Measurements from ENCODE around the gene RNPS1. TPM values are rescaled to one million over a fixed set of nuclear protein-coding genes. Genes with fewer than 3 reads are reported as not detected.

RNPS1 gene
- total and polyA plus RNA-seq, 2 of the 4 experiments (the other 2 are of a cell fraction) = 57.5 to 192 TPM

DNA sequence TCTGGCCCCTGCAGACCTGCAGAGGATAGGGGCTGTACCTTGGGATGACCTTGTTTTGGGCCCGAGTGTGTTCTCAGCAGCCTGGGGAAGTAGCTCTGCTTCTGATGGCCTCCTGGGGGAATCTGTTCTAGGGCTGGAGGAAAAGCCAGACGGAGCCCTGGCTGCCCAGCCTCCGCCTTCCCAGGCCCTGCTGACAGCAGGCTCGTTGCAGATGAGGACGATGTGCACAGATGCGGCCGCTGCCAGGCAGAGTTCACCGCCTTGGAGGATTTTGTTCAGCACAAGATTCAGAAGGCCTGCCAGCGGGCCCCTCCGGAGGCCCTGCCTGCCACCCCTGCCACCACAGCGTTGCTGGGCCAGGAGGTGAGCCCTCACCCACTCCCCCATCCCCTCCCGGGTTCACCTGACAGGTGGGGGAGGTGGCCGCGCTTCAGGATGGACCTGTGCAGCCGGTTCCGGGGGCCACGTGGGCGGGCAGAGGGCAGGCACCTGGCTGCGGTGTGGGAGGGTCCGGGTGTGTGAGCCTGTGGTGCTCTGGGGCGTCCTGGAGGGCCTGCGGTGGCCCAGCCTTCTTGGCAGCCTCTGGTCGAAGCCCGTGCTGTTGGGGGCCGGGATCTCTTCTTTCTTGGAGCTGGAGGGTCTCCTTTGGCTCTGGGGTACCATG, 39.6 kb downstream of the RNPS1 start:
- H3K4ac ChIP-seq (ENCODE audit: low read depth, low read length) = no peak overlapping the region
- no peaks in the 10 kb centered on the region for H3K27me3 ChIP-seq (ENCODE audit: control insufficient read depth, insufficient read depth, low read length)
- ATAC-seq (ENCODE audit: low read depth) = no peak
- peaks cover 42% of the 10 kb centered on the region for H3K36me3 ChIP-seq (ENCODE audit: control insufficient read depth, insufficient read depth, low read length)
- no peak overlapping the region for H3K18ac ChIP-seq (ENCODE audit: low read depth, low read length)
- H3K56ac ChIP-seq (ENCODE audit: extremely low read depth, insufficient read depth, low read length) = no peak overlapping the region
- CTCF ChIA-PET = no interaction called here
- H4K20me1 ChIP-seq (ENCODE audit: insufficient read depth, low read length) = peaks cover 24% of the 10 kb centered on the region
- no peak overlapping the region for H2AFZ ChIP-seq (replicated peaks; ENCODE audit: low read length, poor library complexity)
- no peak overlapping the region for H2BK15ac ChIP-seq (ENCODE audit: low read depth, low read length)
- peaks cover 12% of the 10 kb centered on the region for H3K4me1 ChIP-seq (ENCODE audit: control insufficient read depth, insufficient read depth, low read length)
- POLR2A ChIA-PET (ENCODE audit: unreplicated experiment) = no interaction called here
- no peak overlapping the region for H3K23ac ChIP-seq (ENCODE audit: low read depth, low read length)
- no peak overlapping the region for H4K91ac ChIP-seq (ENCODE audit: insufficient read depth, low read depth, low read length)
- DNase-seq = no peak
- no peak overlapping the region for H3K4me2 ChIP-seq (ENCODE audit: low read depth, low read length)
- no peak overlapping the region for H3K9ac ChIP-seq (ENCODE audit: low read depth, low read length)
- intact Hi-C loops (cut with micrococcal nuclease) = no loop called here
- no peak overlapping the region for H2BK120ac ChIP-seq (ENCODE audit: low read depth, low read length)
- no peak overlapping the region for H3K4me3 ChIP-seq (ENCODE audit: insufficient read depth, low read depth, low read length)
- H3K14ac ChIP-seq (replicated peaks; ENCODE audit: low read depth, low read length) = no peak overlapping the region
- peaks cover 2 to 45% of the 10 kb centered on the region in 2 experiments; a peak in 3 of 4 replicates for H3K79me1 ChIP-seq (ENCODE audit: low read depth in 1 of 2, low read length in 2 of 2)
- H3K9me3 ChIP-seq (ENCODE audit: control insufficient read depth, insufficient read depth, low read length) = no peaks in the 10 kb centered on the region
- H2AK9ac ChIP-seq (replicated peaks; ENCODE audit: low read depth, low read length, poor library complexity) = no peak overlapping the region
- H2AK5ac ChIP-seq (ENCODE audit: low read depth, low read length) = no peak overlapping the region
- no peak overlapping the region for H2BK20ac ChIP-seq (ENCODE audit: low read depth, low read length)
- no peak overlapping the region for H4K8ac ChIP-seq (ENCODE audit: low read depth in 2 of 2, low read length in 2 of 2)
- no peak for TF ChIP-seq MAFK (IDR thresholded peaks at IDR 0.05; ENCODE audit: low read depth, low read length)
- TF ChIP-seq CEBPB (IDR thresholded peaks at IDR 0.05; ENCODE audit: low read depth, low read length) = no peak
- no peak for TF ChIP-seq MXI1 (IDR thresholded peaks at IDR 0.05; ENCODE audit: borderline replicate concordance, low read depth, low read length)
- TF ChIP-seq FOS (IDR thresholded peaks at IDR 0.05; ENCODE audit: low read depth, low read length) = no peak
- no peak for TF ChIP-seq MAZ (IDR thresholded peaks at IDR 0.05; ENCODE audit: borderline replicate concordance, low read depth, low read length)
- no peak for TF ChIP-seq NFE2L2 (IDR thresholded peaks at IDR 0.05; ENCODE audit: low read depth, low read length)
- TF ChIP-seq RAD21 (IDR thresholded peaks at IDR 0.05; ENCODE audit: low read length) = no peak
- TF ChIP-seq, protein P1, sequence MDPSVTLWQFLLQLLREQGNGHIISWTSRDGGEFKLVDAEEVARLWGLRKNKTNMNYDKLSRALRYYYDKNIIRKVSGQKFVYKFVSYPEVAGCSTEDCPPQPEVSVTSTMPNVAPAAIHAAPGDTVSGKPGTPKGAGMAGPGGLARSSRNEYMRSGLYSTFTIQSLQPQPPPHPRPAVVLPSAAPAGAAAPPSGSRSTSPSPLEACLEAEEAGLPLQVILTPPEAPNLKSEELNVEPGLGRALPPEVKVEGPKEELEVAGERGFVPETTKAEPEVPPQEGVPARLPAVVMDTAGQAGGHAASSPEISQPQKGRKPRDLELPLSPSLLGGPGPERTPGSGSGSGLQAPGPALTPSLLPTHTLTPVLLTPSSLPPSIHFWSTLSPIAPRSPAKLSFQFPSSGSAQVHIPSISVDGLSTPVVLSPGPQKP (IDR thresholded peaks at IDR 0.05; ENCODE audit: borderline replicate concordance, low read depth, low read length) = no peak
- TF ChIP-seq CHD1 (IDR thresholded peaks at IDR 0.05; ENCODE audit: low read depth, low read length) = no peak
- TF ChIP-seq BHLHE40 (IDR thresholded peaks at IDR 0.05; ENCODE audit: low read depth, low read length) = no peak
- no peak for TF ChIP-seq SMC3 (IDR thresholded peaks at IDR 0.05; ENCODE audit: low read depth, low read length)
- TF ChIP-seq POLR2A (IDR thresholded peaks at IDR 0.05; ENCODE audit: low read depth, low read length) = no peak
- no peak for TF ChIP-seq RCOR1 (IDR thresholded peaks at IDR 0.05; ENCODE audit: insufficient replicate concordance, low read length)
- TF ChIP-seq, protein P2, sequence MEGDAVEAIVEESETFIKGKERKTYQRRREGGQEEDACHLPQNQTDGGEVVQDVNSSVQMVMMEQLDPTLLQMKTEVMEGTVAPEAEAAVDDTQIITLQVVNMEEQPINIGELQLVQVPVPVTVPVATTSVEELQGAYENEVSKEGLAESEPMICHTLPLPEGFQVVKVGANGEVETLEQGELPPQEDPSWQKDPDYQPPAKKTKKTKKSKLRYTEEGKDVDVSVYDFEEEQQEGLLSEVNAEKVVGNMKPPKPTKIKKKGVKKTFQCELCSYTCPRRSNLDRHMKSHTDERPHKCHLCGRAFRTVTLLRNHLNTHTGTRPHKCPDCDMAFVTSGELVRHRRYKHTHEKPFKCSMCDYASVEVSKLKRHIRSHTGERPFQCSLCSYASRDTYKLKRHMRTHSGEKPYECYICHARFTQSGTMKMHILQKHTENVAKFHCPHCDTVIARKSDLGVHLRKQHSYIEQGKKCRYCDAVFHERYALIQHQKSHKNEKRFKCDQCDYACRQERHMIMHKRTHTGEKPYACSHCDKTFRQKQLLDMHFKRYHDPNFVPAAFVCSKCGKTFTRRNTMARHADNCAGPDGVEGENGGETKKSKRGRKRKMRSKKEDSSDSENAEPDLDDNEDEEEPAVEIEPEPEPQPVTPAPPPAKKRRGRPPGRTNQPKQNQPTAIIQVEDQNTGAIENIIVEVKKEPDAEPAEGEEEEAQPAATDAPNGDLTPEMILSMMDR (conservative IDR thresholded peaks at IDR 0.05; ENCODE audit: low read depth, low read length) = no peak
- TF ChIP-seq, protein P3, sequence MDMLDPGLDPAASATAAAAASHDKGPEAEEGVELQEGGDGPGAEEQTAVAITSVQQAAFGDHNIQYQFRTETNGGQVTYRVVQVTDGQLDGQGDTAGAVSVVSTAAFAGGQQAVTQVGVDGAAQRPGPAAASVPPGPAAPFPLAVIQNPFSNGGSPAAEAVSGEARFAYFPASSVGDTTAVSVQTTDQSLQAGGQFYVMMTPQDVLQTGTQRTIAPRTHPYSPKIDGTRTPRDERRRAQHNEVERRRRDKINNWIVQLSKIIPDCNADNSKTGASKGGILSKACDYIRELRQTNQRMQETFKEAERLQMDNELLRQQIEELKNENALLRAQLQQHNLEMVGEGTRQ (IDR thresholded peaks at IDR 0.05; ENCODE audit: low read depth, low read length) = no peak
- no peak for TF ChIP-seq RFX5 (IDR thresholded peaks at IDR 0.05; ENCODE audit: low read depth, low read length)
- no peak overlapping the region for H4K5ac ChIP-seq (ENCODE audit: low read depth, low read length)
- no TSS peak for BruUV-seq (replicated peaks)
- dilution Hi-C loops (cut with HindIII; ENCODE audit: low sequenced_read_pairs, unreplicated experiment) = no loop called here
- H2BK5ac ChIP-seq (ENCODE audit: low read depth, low read length, poor library complexity, severe bottlenecking) = no peak overlapping the region
- no peak overlapping the region for H3K27ac ChIP-seq (ENCODE audit: insufficient read depth, low read length)
- H3K9me1 ChIP-seq (ENCODE audit: insufficient read depth, low read length) = peaks cover 15% of the 10 kb centered on the region; the same call in 1 of the 2 replicates
- in situ Hi-C loops (cut with MboI; ENCODE audit: low sequenced_read_pairs) = no loop called here
- 75% methylated on average over 1 of the region's 25 CpGs; no CpG with 5 or more reads in 1 of the 2 experiments for WGBS, 2 experiments (ENCODE audit: extremely low coverage in 2 of 2, insufficient read length in 1 of 2)

Measured in IMR-90 (cell line).